GM19397 (cell line): ENCODE measurements around the gene PLS1.
"Not testable (repeated sequence)": the region's sequence is repeated elsewhere in the genome, so short reads cannot be mapped to it uniquely, and the experiment has no call there.

Source experiments
- ATAC-seq: cut with Tn5 transposase; IDR thresholded peaks from one replicate; pipeline ENCODE4 v1.9.1; 2021; ENCODE audit warnings: mild to moderate bottlenecking, moderate library complexity; ENCODE audit not compliant: unreplicated experiment

PLS1 gene

DNA sequence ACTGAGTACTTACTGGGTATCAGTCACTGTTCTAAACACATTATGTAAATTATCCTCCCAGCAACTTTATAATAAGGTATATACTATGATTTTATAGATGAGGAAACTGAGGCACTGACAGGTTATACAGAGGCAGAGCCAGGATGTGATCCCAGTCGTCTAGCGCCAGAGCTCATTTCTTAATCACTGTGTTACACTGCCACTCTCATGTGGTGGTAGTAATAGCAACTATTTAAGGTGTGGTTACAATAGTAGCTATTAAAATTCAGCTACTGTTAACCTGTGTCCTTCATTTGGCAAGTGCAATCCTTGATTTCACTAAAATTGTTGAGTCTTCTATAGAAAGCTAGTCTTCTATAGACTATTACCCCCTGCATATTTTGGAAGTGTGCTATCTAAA lies 84.5 kb downstream of the PLS1 start:
- no peak for ATAC-seq

GRCh38 chr3:142690613-142691012 lies 94.4 kb downstream of the PLS1 start:
- ATAC-seq: no peak

DNA sequence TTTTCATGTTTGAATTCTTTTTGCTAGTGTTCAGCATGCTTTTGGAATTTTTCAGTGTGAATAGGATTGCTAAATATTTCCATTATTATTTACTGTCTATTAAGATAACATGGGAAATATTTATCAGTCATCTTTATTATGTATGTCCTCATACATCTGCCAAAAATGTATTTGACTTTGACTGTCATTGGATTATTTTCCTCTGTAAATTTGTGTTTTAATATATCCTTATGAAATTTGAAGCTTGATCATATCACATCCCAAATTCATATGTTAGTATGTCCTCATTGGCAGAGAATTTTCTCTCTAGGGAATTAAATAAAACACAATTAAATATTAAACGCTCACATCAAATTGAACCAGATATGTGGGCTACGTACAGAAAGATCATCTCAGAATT lies 95.3 kb downstream of the PLS1 start:
- ATAC-seq: no peak

GRCh38 chr3:142693136-142693853 lies 97.1 kb downstream of the PLS1 start:
- no peak for ATAC-seq

DNA sequence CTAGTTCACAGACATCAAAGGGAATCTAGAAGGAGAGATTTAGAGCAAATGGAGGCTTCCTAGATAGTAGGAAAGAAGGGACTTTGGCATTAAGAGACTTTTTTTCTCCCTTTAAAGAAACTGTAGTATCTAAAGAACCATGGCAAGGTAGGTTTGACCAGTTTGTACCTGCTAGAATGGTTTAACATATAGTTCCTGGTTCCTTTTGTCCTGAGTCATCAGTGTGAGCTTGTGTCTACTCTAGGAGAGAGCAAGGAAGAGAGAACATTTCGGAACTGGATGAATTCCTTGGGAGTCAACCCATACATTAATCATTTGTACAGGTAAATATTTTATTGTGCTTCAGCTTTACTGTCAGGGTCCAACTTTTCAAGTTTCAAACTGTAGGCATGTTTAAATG lies 98.0 kb downstream of the PLS1 start:
- ATAC-seq: no peak

DNA sequence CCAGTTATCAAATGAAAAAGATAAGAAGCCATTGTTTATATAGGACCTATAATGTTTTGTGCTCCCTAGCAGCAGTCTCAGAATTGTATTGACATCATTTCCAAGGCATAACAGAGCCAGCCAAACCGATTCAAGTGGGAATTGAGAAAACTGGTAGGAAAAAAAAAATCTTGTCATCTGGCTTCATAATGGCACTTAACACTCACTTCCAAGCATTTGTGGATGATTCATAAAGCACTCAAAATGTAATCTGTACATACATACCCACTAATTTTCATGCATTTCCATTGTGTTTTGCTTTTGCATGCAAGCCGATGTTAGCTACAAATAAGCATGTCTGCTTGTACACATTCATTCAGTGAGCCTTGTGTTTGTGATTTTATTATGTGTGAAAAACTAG lies 109.0 kb downstream of the PLS1 start:
- no peak for ATAC-seq

GRCh38 chr3:142706321-142707127 lies 110.3 kb downstream of the PLS1 start:
- ATAC-seq: no peak

DNA sequence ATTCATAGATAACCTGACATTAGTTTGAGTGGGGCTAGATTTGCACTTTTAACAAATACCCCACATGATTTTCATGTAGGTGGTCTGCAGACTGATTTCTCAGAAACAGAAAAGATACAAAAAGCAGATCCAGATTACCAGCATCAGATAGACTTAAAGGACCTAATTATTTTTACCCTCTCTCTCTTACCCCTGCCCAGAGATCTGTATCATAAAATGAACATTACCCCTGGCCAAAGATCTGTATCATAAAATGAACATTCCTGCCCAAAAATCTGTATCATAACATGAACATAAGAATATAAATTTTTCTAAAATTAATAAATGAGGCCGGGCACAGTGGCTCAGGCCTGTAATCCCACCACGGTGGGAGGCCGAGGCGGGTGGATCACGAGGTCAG lies 113.0 kb downstream of the PLS1 start:
- no peak for ATAC-seq

DNA sequence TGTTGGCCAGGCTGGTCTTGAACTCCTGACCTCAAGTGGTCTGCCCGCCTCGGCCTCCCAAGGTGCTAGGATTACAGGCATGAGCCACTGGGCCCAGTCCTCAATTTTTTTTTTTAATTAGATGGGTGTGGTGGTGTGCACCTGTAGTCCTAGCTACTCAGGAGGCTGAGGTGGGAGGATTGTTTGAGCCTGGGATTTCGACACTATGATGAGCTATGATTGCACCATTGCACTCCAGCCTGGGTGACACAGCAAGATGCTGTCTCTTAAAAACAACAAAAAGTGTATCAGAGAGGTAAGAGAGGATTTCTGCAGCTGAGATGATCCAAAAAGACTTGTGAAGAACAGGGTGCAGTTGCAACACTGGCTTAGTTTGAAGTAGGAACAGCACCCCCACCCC lies 118.7 kb downstream of the PLS1 start:
- ATAC-seq: not testable (repeated sequence)

- ATAC-seq: no peak
Measured at GRCh38 chr3:142716102-142716501, 119.9 kb downstream of the PLS1 start.

GRCh38 chr3:142723665-142723967 lies 127.4 kb downstream of the PLS1 start:
- no peak for ATAC-seq

- ATAC-seq: peak; percentile 96
Measured at GRCh38 chr3:142723968-142724681, 127.9 kb downstream of the PLS1 start, which contains the start of gene TRPC1. Gene TRPC1 (plus strand): TSS chr3:142724034. CDS start chr3:142724560, 526 bp downstream.

GRCh38 chr3:142724682-142725356 lies 128.6 kb downstream of the PLS1 start:
- peak; percentile 11 for ATAC-seq

DNA sequence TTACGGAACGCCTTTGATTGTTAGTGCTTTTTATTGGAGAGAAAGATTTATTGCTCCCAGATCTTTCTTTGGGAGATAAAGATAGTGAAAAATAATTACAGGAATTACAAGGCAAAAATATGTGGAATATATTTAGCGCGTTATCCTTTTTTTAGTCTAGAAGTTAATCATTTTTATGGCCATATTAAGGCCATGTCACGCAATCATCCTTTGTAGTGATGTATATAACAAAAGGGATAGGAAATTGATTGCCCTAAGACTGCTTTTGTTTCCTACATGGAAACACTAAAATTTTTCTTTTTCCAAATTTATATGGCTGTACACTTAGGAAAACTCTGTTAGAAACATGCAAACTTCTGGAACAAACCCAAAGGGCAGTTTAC lies 129.2 kb downstream of the PLS1 start:
- ATAC-seq: no peak

- ATAC-seq: no peak
Measured at GRCh38 chr3:142726017-142726416, 129.8 kb downstream of the PLS1 start.

- ATAC-seq: no peak
Measured at GRCh38 chr3:142732066-142732465, 135.9 kb downstream of the PLS1 start.

DNA sequence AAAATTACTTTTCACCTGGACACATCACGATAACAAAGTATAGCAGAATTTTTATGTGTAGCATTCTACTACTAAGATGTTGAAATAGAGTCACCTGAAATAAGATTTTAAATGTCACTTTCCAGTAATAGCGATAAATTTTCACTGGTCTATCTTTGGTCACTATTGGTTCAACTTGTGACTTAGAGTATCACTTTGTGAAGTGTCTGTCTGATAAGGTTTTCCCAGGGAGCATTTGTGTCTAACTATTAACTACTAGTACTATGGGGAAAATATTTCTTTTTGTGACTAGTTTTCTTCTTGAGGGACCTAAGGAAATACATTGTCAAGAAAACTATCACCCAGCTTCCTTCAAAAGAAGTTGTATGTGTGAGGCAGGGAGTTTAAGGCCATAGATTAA lies 138.6 kb downstream of the PLS1 start:
- ATAC-seq: no peak

DNA sequence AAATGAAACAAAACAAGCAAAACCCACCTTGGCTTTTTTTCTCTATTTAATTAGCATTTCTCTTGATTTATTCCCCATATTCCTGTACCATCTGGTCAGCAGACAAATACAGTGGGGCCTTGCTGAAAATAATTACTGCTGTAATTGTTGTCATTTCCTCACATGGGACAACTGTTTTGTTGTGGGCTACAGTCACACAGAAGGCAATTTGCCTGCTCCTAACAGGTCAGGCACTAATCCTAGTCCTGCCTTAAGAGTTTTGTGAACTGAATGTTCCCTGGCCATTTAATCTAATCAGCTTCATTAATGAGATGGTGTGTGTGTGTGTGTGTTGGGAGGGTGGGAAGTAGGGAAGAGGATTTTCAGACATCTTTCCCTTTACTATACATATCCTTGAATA lies 139.3 kb downstream of the PLS1 start:
- ATAC-seq: no peak

GRCh38 chr3:142738396-142738795 lies 142.2 kb downstream of the PLS1 start:
- no peak for ATAC-seq

DNA sequence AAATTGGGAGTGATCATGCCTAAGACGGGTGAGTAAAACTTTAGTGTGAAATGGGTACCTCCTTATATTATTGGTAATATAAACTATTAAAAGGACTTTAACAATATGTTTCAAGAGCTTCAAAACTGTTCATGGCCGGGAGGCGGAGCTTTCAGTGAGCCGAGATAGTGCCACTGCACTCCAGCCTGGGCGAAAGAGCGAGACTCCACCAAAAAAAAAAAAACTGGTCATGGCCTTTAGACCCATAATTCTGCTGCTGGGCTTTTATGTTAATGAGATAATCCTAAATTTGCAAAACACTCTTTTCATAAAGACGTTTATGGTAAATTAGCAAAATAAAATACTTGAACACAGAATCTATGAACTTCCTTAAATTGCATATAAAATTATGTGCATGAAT lies 150.5 kb downstream of the PLS1 start:
- no peak for ATAC-seq

- ATAC-seq: not testable (repeated sequence)
Measured at GRCh38 chr3:142750531-142750930, 154.3 kb downstream of the PLS1 start.
